IMR-90 (cell line): ENCODE measurements around the gene CTDSP2. TPM values are rescaled to one million over a fixed set of nuclear protein-coding genes. Genes with fewer than 3 reads are reported as not detected.

Source experiments
- ATAC-seq: fragments of 200-7000 bp; cut with Tn5 transposase; 2 replicates; pipeline ENCODE4 v1.9.1; 2020; ENCODE audit warnings: low read depth, mild to moderate bottlenecking, moderate library complexity
- BruUV-seq: library from RNA; stranded (reverse); fragments of 400-500 nt; replicated peaks from 2 replicates; lab custom pipeline; 2021; lab: Mats Ljungman, UMichigan
- CTCF ChIA-PET: fragments of 300-600 bp; formaldehyde crosslinking; extraction: SDS; loops from one replicate; lab custom pipeline; 2021; ENCODE audit warnings: antibody characterized with exemption; lab: Yijun Ruan, JAX
- POLR2A ChIA-PET: fragments of 300-600 bp; sonication (Branson Sonifier 250); formaldehyde crosslinking; loops from one replicate; lab custom pipeline; 2022; ENCODE audit warnings: antibody characterized with exemption; ENCODE audit not compliant: unreplicated experiment; lab: Charles Lee
- DNase-seq: peaks from one replicate; pipeline ENCODE4 v3.0.0; 2013
- H2AFZ ChIP-seq: replicated peaks from 2 replicates; pipeline ENCODE3; 2013; ENCODE audit warnings: low read length, mild to moderate bottlenecking; ENCODE audit not compliant: poor library complexity
- H2AK5ac ChIP-seq: 2 replicates; pipeline ENCODE4 v1.6.1; 2013; ENCODE audit warnings: low read depth, low read length, inconsistent platforms
- H2AK9ac ChIP-seq: replicated peaks from 2 replicates; pipeline ENCODE3; 2013; ENCODE audit warnings: mild to moderate bottlenecking, low read depth, low read length, moderate library complexity; ENCODE audit not compliant: poor library complexity
- H2BK120ac ChIP-seq: 2 replicates; pipeline ENCODE4 v1.6.1; 2013; ENCODE audit warnings: low read depth, low read length, inconsistent platforms
- H2BK15ac ChIP-seq: 3 replicates; pipeline ENCODE4 v1.6.1; 2013; ENCODE audit warnings: low read depth, low read length, inconsistent platforms
- H2BK20ac ChIP-seq: 2 replicates; pipeline ENCODE4 v1.6.1; 2013; ENCODE audit warnings: low read depth, mild to moderate bottlenecking, inconsistent platforms, low read length, moderate library complexity
- H2BK5ac ChIP-seq: 2 replicates; pipeline ENCODE4 v1.6.1; 2013; ENCODE audit warnings: mild to moderate bottlenecking, low read depth, low read length, inconsistent platforms; ENCODE audit not compliant: poor library complexity, severe bottlenecking
- H3K14ac ChIP-seq: replicated peaks from 2 replicates; pipeline ENCODE4 v1.6.1; 2013; ENCODE audit warnings: low read depth, low read length, inconsistent platforms
- H3K18ac ChIP-seq: 2 replicates; pipeline ENCODE4 v1.6.1; 2013; ENCODE audit warnings: low read depth, low read length, control low read depth
- H3K23ac ChIP-seq: 2 replicates; pipeline ENCODE4 v1.6.1; 2013; ENCODE audit warnings: low read depth, low read length, inconsistent platforms
- H3K27ac ChIP-seq: 2 replicates; pipeline ENCODE4 v1.5.1; 2013; ENCODE audit warnings: mild to moderate bottlenecking, control low read depth, low read length; ENCODE audit not compliant: insufficient read depth
- H3K27me3 ChIP-seq: 2 replicates; pipeline ENCODE4 v1.6.1; 2013; ENCODE audit warnings: low read length; ENCODE audit not compliant: control insufficient read depth, insufficient read depth
- H3K36me3 ChIP-seq: 2 replicates; pipeline ENCODE4 v1.6.1; 2013; ENCODE audit warnings: low read length, mixed read lengths; ENCODE audit not compliant: control insufficient read depth, insufficient read depth
- H3K4ac ChIP-seq: 2 replicates; pipeline ENCODE4 v1.6.1; 2013; ENCODE audit warnings: low read depth, low read length, inconsistent platforms
- H3K4me1 ChIP-seq: 2 replicates; pipeline ENCODE4 v1.6.1; 2013; ENCODE audit warnings: low read length, mixed read lengths; ENCODE audit not compliant: control insufficient read depth, insufficient read depth
- H3K4me2 ChIP-seq: 2 replicates; pipeline ENCODE4 v1.6.1; 2013; ENCODE audit warnings: low read depth, mild to moderate bottlenecking, control low read depth, low read length, moderate library complexity
- H3K4me3 ChIP-seq: 2 replicates; pipeline ENCODE4 v1.5.1; 2013; ENCODE audit warnings: low read depth, mild to moderate bottlenecking, control low read depth, low read length, moderate library complexity; ENCODE audit not compliant: insufficient read depth
- H3K56ac ChIP-seq: 2 replicates; pipeline ENCODE4 v1.6.1; 2013; ENCODE audit warnings: low read length, inconsistent platforms; ENCODE audit not compliant: insufficient read depth; ENCODE audit errors: extremely low read depth
- H3K79me1 ChIP-seq, 2 experiments: 2 replicates each; pipeline ENCODE4 v1.6.1; 2013; ENCODE audit warnings: low read length in 2 of 2, inconsistent platforms in 1 of 2, low read depth in 1 of 2
- H3K9ac ChIP-seq: 2 replicates; pipeline ENCODE4 v1.6.1; 2013; ENCODE audit warnings: low read depth, low read length, control low read depth
- H3K9me1 ChIP-seq: 2 replicates; pipeline ENCODE4 v1.6.1; 2013; ENCODE audit warnings: low read length, inconsistent platforms; ENCODE audit not compliant: insufficient read depth
- H3K9me3 ChIP-seq: 2 replicates; pipeline ENCODE4 v1.6.1; 2013; ENCODE audit warnings: low read length; ENCODE audit not compliant: control insufficient read depth, insufficient read depth
- H4K20me1 ChIP-seq: 2 replicates; pipeline ENCODE4 v1.6.1; 2013; ENCODE audit warnings: low read length, inconsistent platforms; ENCODE audit not compliant: insufficient read depth
- H4K5ac ChIP-seq: 2 replicates; pipeline ENCODE4 v1.6.1; 2013; ENCODE audit warnings: mild to moderate bottlenecking, low read depth, low read length, control low read depth
- H4K8ac ChIP-seq, 2 experiments: 2 replicates each; pipeline ENCODE4 v1.6.1; 2013; ENCODE audit warnings: low read depth in 2 of 2, low read length in 2 of 2, control low read depth in 1 of 2, inconsistent platforms in 1 of 2
- H4K91ac ChIP-seq: 2 replicates; pipeline ENCODE4 v1.6.1; 2013; ENCODE audit warnings: low read depth, low read length, inconsistent platforms; ENCODE audit not compliant: insufficient read depth
- BHLHE40 ChIP-seq: fragments of 150-350 bp; IDR thresholded peaks from 2 replicates; pipeline ENCODE4 v1.6.1; 2016; ENCODE audit warnings: mild to moderate bottlenecking, low read depth, low read length
- CEBPB ChIP-seq: IDR thresholded peaks from 2 replicates; pipeline ENCODE4 v1.6.1; 2012; ENCODE audit warnings: low read depth, low read length, improper control_type of control experiment
- CHD1 ChIP-seq: IDR thresholded peaks from 2 replicates; pipeline ENCODE4 v1.6.1; 2012; ENCODE audit warnings: low read depth, low read length, improper control_type of control experiment
- FOS ChIP-seq: fragments of 150-350 bp; IDR thresholded peaks from 2 replicates; pipeline ENCODE4 v1.6.1; 2016; ENCODE audit warnings: low read depth, low read length
- MAFK ChIP-seq: IDR thresholded peaks from 2 replicates; pipeline ENCODE4 v1.6.1; 2012; ENCODE audit warnings: low read depth, low read length, improper control_type of control experiment
- NFE2L2 ChIP-seq: fragments of 150-350 bp; IDR thresholded peaks from 2 replicates; pipeline ENCODE4 v1.6.1; 2016; ENCODE audit warnings: low read depth, mild to moderate bottlenecking, low read length
- RAD21 ChIP-seq: IDR thresholded peaks from 2 replicates; pipeline ENCODE4 v1.6.1; 2012; ENCODE audit warnings: low read length, improper control_type of control experiment
- RCOR1 ChIP-seq: IDR thresholded peaks from 2 replicates; pipeline ENCODE4 v1.6.1; 2012; ENCODE audit warnings: mild to moderate bottlenecking, low read length, improper control_type of control experiment; ENCODE audit not compliant: insufficient replicate concordance
- RFX5 ChIP-seq: IDR thresholded peaks from 2 replicates; pipeline ENCODE4 v1.8.0; 2012; ENCODE audit warnings: low read depth, mild to moderate bottlenecking, low read length, moderate library complexity
- SMC3 ChIP-seq: fragments of 150-350 bp; IDR thresholded peaks from 2 replicates; pipeline ENCODE4 v1.6.1; 2016; ENCODE audit warnings: low read depth, mild to moderate bottlenecking, antibody characterized with exemption, low read length, moderate library complexity
- USF2 ChIP-seq: fragments of 150-350 bp; IDR thresholded peaks from 2 replicates; pipeline ENCODE4 v1.6.1; 2017; ENCODE audit warnings: mild to moderate bottlenecking, antibody characterized with exemption, low read length, low read depth
- whole genome bisulfite sequencing, 2 experiments: methylation state at CpG; one replicate each; pipeline versions ENCODE4 v1.1.5 to v1.1.7; 2013; ENCODE audit warnings: missing lambda C conversion rate in 2 of 2; ENCODE audit not compliant: insufficient read length in 1 of 2; ENCODE audit errors: extremely low coverage in 2 of 2; 5-methylcytosine and 5-hydroxymethylcytosine counted together
- dilution Hi-C: fragments of 300-500 bp; cut with HindIII; formaldehyde crosslinking; loops from one replicate; pipeline ENCODE4 v1.14.3; 2018; ENCODE audit warnings: low sequenced_read_pairs; ENCODE audit not compliant: unreplicated experiment
- in situ Hi-C: fragments of 300-500 bp; cut with MboI; formaldehyde crosslinking; loops from 3 replicates; pipeline ENCODE4 v1.14.3; 2019; ENCODE audit warnings: low sequenced_read_pairs, inconsistent platforms, mixed read lengths
- intact Hi-C: fragments of 100-400 bp; cut with micrococcal nuclease; formaldehyde crosslinking; loops from 2 replicates; pipeline ENCODE4 v1.10.0; 2022
- polyA plus RNA-seq, 3 experiments: library from polyadenylated mRNA; depleted of rRNA; stranded (reverse); fragments of >200 nt; gene quantifications; 2 replicates each; pipeline ENCODE4 v1.2.3, GENCODE V29; 2012; ENCODE audit warnings: low replicate concordance in 1 of 3
- total RNA-seq: library from RNA; depleted of rRNA; stranded (reverse); fragments of >200 nt; gene quantifications from 2 replicates; pipeline ENCODE4 v1.2.3, GENCODE V29; 2012
- TF ChIP-seq, protein P1 (sequence below): conservative IDR thresholded peaks from 2 replicates; pipeline ENCODE4 v1.5.1; 2012; ENCODE audit warnings: mild to moderate bottlenecking, low read depth, low read length, improper control_type of control experiment

Gene CTDSP2
- total and polyA plus RNA-seq, 2 of the 4 experiments (the other 2 are of a cell fraction): 114 to 156 TPM

DNA sequence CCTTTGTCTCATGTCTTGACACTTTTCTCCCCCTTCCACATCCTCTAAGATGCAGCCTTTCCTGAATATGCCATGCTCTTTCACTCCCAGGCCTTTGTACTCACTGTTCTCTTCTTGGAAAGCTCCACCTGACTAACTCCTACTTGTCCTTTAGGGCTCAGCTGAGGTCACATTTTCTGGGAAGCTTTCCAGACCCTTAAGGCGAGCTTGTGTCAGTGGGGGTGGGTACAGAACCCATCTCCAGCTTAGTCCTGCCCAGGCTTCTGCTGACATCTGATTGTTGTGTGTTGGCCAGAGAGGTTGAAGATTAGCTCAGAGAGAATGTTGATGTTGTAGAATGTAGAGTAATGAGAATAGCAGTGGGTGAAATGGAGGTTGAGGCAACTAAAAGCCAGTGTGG lies 66.8 kb downstream of the CTDSP2 start:
- intact Hi-C loops (no loop called here), dilution Hi-C loops (no loop called here), in situ Hi-C loops (no loop called here)
- H4K8ac ChIP-seq: no peak overlapping the region
- H3K18ac ChIP-seq: no peak overlapping the region
- no peak overlapping the region for H2AFZ ChIP-seq
- H3K56ac ChIP-seq: no peak overlapping the region
- no CpG with 5 or more reads among the region's 1 CpG for whole genome bisulfite sequencing, 2 experiments
- no peak overlapping the region for H4K91ac ChIP-seq
- H2BK15ac ChIP-seq: no peak overlapping the region
- H2BK5ac ChIP-seq: no peak overlapping the region
- H3K27me3 ChIP-seq: no peaks in the 10 kb centered on the region
- peaks cover 10 to 20% of the 10 kb centered on the region in 2 experiments; a peak in 3 of 4 replicates for H3K79me1 ChIP-seq
- no peak overlapping the region for H2AK5ac ChIP-seq
- H2BK20ac ChIP-seq: no peak overlapping the region
- H2BK120ac ChIP-seq: no peak overlapping the region
- H3K9me1 ChIP-seq: no peaks in the 10 kb centered on the region
- H3K36me3 ChIP-seq: peaks cover 4% of the 10 kb centered on the region
- ChIA-PET POLR2A (no interaction called here), CTCF (no interaction called here)
- no peak overlapping the region for H3K4ac ChIP-seq
- BruUV-seq: no TSS peak
- peak; percentile 46 for DNase-seq
- no peak overlapping the region for H3K4me2 ChIP-seq
- no peak overlapping the region for H2AK9ac ChIP-seq
- no peak overlapping the region for H4K5ac ChIP-seq
- 0 out of 2 replicates have a peak, but pooled peaks cover 2% of the 10 kb centered on the region for H3K4me1 ChIP-seq
- H3K14ac ChIP-seq: no peak overlapping the region
- H4K20me1 ChIP-seq: no peaks in the 10 kb centered on the region
- no peak overlapping the region for H3K23ac ChIP-seq
- no peak overlapping the region for H3K4me3 ChIP-seq
- ATAC-seq: no peak
- TF ChIP-seq, protein P1, sequence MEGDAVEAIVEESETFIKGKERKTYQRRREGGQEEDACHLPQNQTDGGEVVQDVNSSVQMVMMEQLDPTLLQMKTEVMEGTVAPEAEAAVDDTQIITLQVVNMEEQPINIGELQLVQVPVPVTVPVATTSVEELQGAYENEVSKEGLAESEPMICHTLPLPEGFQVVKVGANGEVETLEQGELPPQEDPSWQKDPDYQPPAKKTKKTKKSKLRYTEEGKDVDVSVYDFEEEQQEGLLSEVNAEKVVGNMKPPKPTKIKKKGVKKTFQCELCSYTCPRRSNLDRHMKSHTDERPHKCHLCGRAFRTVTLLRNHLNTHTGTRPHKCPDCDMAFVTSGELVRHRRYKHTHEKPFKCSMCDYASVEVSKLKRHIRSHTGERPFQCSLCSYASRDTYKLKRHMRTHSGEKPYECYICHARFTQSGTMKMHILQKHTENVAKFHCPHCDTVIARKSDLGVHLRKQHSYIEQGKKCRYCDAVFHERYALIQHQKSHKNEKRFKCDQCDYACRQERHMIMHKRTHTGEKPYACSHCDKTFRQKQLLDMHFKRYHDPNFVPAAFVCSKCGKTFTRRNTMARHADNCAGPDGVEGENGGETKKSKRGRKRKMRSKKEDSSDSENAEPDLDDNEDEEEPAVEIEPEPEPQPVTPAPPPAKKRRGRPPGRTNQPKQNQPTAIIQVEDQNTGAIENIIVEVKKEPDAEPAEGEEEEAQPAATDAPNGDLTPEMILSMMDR: no peak
- TF ChIP-seq CEBPB: no peak
- no peak for TF ChIP-seq CHD1
- no peak for TF ChIP-seq RFX5
- TF ChIP-seq FOS: no peak
- TF ChIP-seq RCOR1: no peak
- no peak for TF ChIP-seq RAD21
- no peak for TF ChIP-seq USF2
- TF ChIP-seq MAFK: no peak
- no peak for TF ChIP-seq SMC3
- no peak for TF ChIP-seq BHLHE40
- TF ChIP-seq NFE2L2: no peak
- H3K27ac ChIP-seq: no peak overlapping the region
- H3K9ac ChIP-seq: no peak overlapping the region
- no peaks in the 10 kb centered on the region for H3K9me3 ChIP-seq
